ENCODE results near the gene DDX31. TPM values are rescaled to one million over a fixed set of nuclear protein-coding genes. Genes with fewer than 3 reads are reported as not detected.
A peak's percentile ranks its signal among the peaks of the same experiment; 100 is the strongest.

DDX31 gene
- total RNA-seq, 2 experiments from 2014 or later: 29.4 to 29.9 TPM

GRCh38 chr9:132694144-132694543 lies 24.4 kb upstream of the DDX31 start:
- Mint-ChIP-seq H3K27me3 (no peaks in the 10 kb centered on the region), H3K36me3 (peaks cover 46% of the 10 kb centered on the region)

GRCh38 chr9:132690696-132691095 lies 20.9 kb upstream of the DDX31 start:
- no peak for DNase-seq
- H3K27me3 Mint-ChIP-seq: no peaks in the 10 kb centered on the region
- peaks cover 50% of the 10 kb centered on the region for H3K36me3 Mint-ChIP-seq
- H3K4me3 Mint-ChIP-seq: no peak overlapping the region
- peaks cover 3% of the 10 kb centered on the region for H3K9me3 Mint-ChIP-seq
- H3K4me1 Mint-ChIP-seq: peaks cover 10% of the 10 kb centered on the region
- H3K27ac Mint-ChIP-seq: no peak overlapping the region

More at GRCh38 chr9:132694144-132694543, 24.4 kb upstream of the DDX31 start:
- Mint-ChIP-seq H3K9me3 (peaks cover 27% of the 10 kb centered on the region), H3K4me3 (no peak overlapping the region), H3K27ac (no peak overlapping the region), H3K4me1 (peaks cover 2% of the 10 kb centered on the region)
- no peak for DNase-seq

GRCh38 chr9:132683873-132684272 lies 14.1 kb upstream of the DDX31 start:
- Mint-ChIP-seq H3K27me3 (no peaks in the 10 kb centered on the region), H3K27ac (no peak overlapping the region), H3K4me1 (peaks cover 34% of the 10 kb centered on the region), H3K4me3 (no peak overlapping the region), H3K36me3 (peaks cover 42% of the 10 kb centered on the region), H3K9me3 (no peaks in the 10 kb centered on the region)
- no peak for DNase-seq

- no peaks in the 10 kb centered on the region for H3K27me3 Mint-ChIP-seq
- H3K4me3 Mint-ChIP-seq: no peak overlapping the region
- H3K27ac Mint-ChIP-seq: no peak overlapping the region
- DNase-seq: no peak
- no peaks in the 10 kb centered on the region for H3K9me3 Mint-ChIP-seq
- peaks cover 38% of the 10 kb centered on the region for H3K4me1 Mint-ChIP-seq
- peaks cover 46% of the 10 kb centered on the region for H3K36me3 Mint-ChIP-seq
Measured at GRCh38 chr9:132681561-132681960, 11.8 kb upstream of the DDX31 start.

- no peaks in the 10 kb centered on the region for H3K9me3 Mint-ChIP-seq
- peak overlapping the region; percentile 82 for H3K27ac Mint-ChIP-seq
- H3K4me1 Mint-ChIP-seq: peaks cover 37% of the 10 kb centered on the region
- H3K36me3 Mint-ChIP-seq: peaks cover 43% of the 10 kb centered on the region
- H3K4me3 Mint-ChIP-seq: peak overlapping the region; percentile 51
- no peak for DNase-seq
- no peaks in the 10 kb centered on the region for H3K27me3 Mint-ChIP-seq
Measured at GRCh38 chr9:132679946-132680625, 10.3 kb upstream of the DDX31 start.

GRCh38 chr9:132677976-132678375 lies 8.2 kb upstream of the DDX31 start:
- H3K27ac Mint-ChIP-seq: no peak overlapping the region
- peaks cover 48% of the 10 kb centered on the region for H3K36me3 Mint-ChIP-seq
- no peak overlapping the region for H3K4me3 Mint-ChIP-seq
- peaks cover 52% of the 10 kb centered on the region for H3K4me1 Mint-ChIP-seq
- no peaks in the 10 kb centered on the region for H3K9me3 Mint-ChIP-seq
- no peak for DNase-seq
- H3K27me3 Mint-ChIP-seq: no peaks in the 10 kb centered on the region

GRCh38 chr9:132674485-132674884 lies 4.7 kb upstream of the DDX31 start:
- Mint-ChIP-seq H3K27ac (no peak overlapping the region), H3K36me3 (peaks cover 43% of the 10 kb centered on the region), H3K4me3 (no peak overlapping the region), H3K4me1 (peaks cover 50% of the 10 kb centered on the region), H3K27me3 (no peaks in the 10 kb centered on the region), H3K9me3 (peaks cover 3% of the 10 kb centered on the region)
- DNase-seq: no peak

- DNase-seq: no peak
- Mint-ChIP-seq H3K27me3 (no peaks in the 10 kb centered on the region), H3K36me3 (peaks cover 32% of the 10 kb centered on the region), H3K9me3 (peaks cover 3% of the 10 kb centered on the region), H3K4me1 (peaks cover 45% of the 10 kb centered on the region), H3K27ac (no peak overlapping the region), H3K4me3 (no peak overlapping the region)
Measured at GRCh38 chr9:132673355-132673754, 3.6 kb upstream of the DDX31 start.

- DNase-seq: no peak
- H3K4me1 Mint-ChIP-seq: peaks cover 54% of the 10 kb centered on the region
- H3K27me3 Mint-ChIP-seq: no peaks in the 10 kb centered on the region
- H3K9me3 Mint-ChIP-seq: peaks cover 3% of the 10 kb centered on the region
- no peak overlapping the region for H3K27ac Mint-ChIP-seq
- peak overlapping the region; percentile 93 for H3K4me3 Mint-ChIP-seq
- H3K36me3 Mint-ChIP-seq: peaks cover 32% of the 10 kb centered on the region
Measured at GRCh38 chr9:132672413-132672690, 2.6 kb upstream of the DDX31 start.

GRCh38 chr9:132671620-132672412 lies 2.0 kb upstream of the DDX31 start:
- Mint-ChIP-seq H3K27ac (peak overlapping the region; percentile 94), H3K4me3 (peak overlapping the region; percentile 93), H3K27me3 (no peaks in the 10 kb centered on the region), H3K36me3 (peaks cover 31% of the 10 kb centered on the region), H3K9me3 (peaks cover 3% of the 10 kb centered on the region), H3K4me1 (peaks cover 53% of the 10 kb centered on the region)
- no peak for DNase-seq

GRCh38 chr9:132670457-132671391 lies 941 bp upstream of the DDX31 start, which contains the start of gene GTF3C4:
GTF3C4 (plus strand) TSS chr9:132670464; CDS start chr9:132670599, 135 bp downstream.
- peaks cover 54% of the 10 kb centered on the region for H3K4me1 Mint-ChIP-seq
- H3K4me3 Mint-ChIP-seq: peak within 1 kb of the TSS; percentile 93
- peaks cover 3% of the 10 kb centered on the region for H3K9me3 Mint-ChIP-seq

GRCh38 chr9:132669319-132669697 lies 475 bp downstream of the DDX31 start:
- peak overlapping the region; percentile 93 for H3K4me3 Mint-ChIP-seq
- H3K27me3 Mint-ChIP-seq: no peaks in the 10 kb centered on the region
- H3K4me1 Mint-ChIP-seq: peaks cover 45% of the 10 kb centered on the region
- no peak for DNase-seq
- peak overlapping the region; percentile 90 for H3K27ac Mint-ChIP-seq
- peaks cover 32% of the 10 kb centered on the region for H3K36me3 Mint-ChIP-seq
- peaks cover 3% of the 10 kb centered on the region for H3K9me3 Mint-ChIP-seq

More at GRCh38 chr9:132670457-132671391, 941 bp upstream of the DDX31 start, which contains the start of gene GTF3C4:
- DNase-seq: peak; percentile 87
- Mint-ChIP-seq H3K27me3 (no peaks in the 10 kb centered on the region), H3K27ac (peak within 1 kb of the TSS; percentile 94), H3K36me3 (peaks cover 32% of the 10 kb centered on the region)

- H3K4me1 Mint-ChIP-seq: peaks cover 18% of the 10 kb centered on the region
- H3K36me3 Mint-ChIP-seq: peaks cover 12% of the 10 kb centered on the region
- H3K9me3 Mint-ChIP-seq: no peaks in the 10 kb centered on the region
- H3K4me3 Mint-ChIP-seq: no peak overlapping the region
- H3K27ac Mint-ChIP-seq: no peak overlapping the region
- no peaks in the 10 kb centered on the region for H3K27me3 Mint-ChIP-seq
- DNase-seq: no peak
Measured at GRCh38 chr9:132663851-132664250, 5.9 kb downstream of the DDX31 start.

- Mint-ChIP-seq H3K4me3 (no peak overlapping the region), H3K4me1 (peaks cover 13% of the 10 kb centered on the region)
Measured at GRCh38 chr9:132663117-132663516, 6.7 kb downstream of the DDX31 start.

More at GRCh38 chr9:132663117-132663516, 6.7 kb downstream of the DDX31 start:
- peaks cover 10% of the 10 kb centered on the region for H3K36me3 Mint-ChIP-seq
- no peak for DNase-seq
- no peaks in the 10 kb centered on the region for H3K27me3 Mint-ChIP-seq
- no peak overlapping the region for H3K27ac Mint-ChIP-seq
- H3K9me3 Mint-ChIP-seq: no peaks in the 10 kb centered on the region
